OCI-LY3 (cell line): ENCODE measurements around the gene TMEM63B.

Experiments
- EZH2phosphoT487 ChIP-seq: fragments of 200-600 bp; shearing (Covaris generic); IDR thresholded peaks from 2 replicates; pipeline ENCODE4 v1.6.1; 2018; ENCODE audit warnings: antibody characterized with exemption, mixed run types, low read depth
- TF ChIP-seq, protein P1 (sequence below): fragments of 200-600, 300-600 bp; sonication (generic); IDR thresholded peaks from 2 replicates; pipeline ENCODE4 v1.5.1; 2014; ENCODE audit warnings: antibody characterized with exemption, low read length, low read depth

DNA sequence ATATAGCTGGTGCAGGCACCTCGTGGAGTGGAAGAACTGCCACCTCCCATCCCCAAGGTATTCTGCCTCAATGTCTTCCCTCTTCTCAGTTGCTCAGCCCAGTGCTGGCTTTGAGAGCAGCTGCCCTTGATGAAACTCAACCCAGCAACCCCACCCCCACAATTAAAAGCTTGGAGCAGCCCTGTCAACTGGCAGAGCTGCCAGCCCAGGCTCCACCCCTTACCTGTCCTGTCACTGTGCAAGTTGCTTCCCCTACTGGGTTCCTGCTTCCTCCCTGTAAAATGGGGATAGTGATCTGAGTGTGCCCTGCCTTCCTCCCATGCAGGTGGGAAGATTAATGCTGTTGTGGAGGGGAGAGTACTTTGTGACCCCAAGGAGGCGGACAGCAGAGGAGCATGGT is 4.5 kb downstream of the TMEM63B start:
- TF ChIP-seq, protein P1, sequence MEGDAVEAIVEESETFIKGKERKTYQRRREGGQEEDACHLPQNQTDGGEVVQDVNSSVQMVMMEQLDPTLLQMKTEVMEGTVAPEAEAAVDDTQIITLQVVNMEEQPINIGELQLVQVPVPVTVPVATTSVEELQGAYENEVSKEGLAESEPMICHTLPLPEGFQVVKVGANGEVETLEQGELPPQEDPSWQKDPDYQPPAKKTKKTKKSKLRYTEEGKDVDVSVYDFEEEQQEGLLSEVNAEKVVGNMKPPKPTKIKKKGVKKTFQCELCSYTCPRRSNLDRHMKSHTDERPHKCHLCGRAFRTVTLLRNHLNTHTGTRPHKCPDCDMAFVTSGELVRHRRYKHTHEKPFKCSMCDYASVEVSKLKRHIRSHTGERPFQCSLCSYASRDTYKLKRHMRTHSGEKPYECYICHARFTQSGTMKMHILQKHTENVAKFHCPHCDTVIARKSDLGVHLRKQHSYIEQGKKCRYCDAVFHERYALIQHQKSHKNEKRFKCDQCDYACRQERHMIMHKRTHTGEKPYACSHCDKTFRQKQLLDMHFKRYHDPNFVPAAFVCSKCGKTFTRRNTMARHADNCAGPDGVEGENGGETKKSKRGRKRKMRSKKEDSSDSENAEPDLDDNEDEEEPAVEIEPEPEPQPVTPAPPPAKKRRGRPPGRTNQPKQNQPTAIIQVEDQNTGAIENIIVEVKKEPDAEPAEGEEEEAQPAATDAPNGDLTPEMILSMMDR = no peak
- no peak for TF ChIP-seq EZH2phosphoT487
